ENCODE measurements around the gene UPP2.

UPP2 gene

GRCh38 chr2:158060835-158061435, 40.7 kb upstream of the UPP2 start:
- TF ChIP-seq TAF1 (IDR thresholded peaks at IDR 0.05; ENCODE audit: borderline replicate concordance, insufficient read depth, low read length): no peak

DNA sequence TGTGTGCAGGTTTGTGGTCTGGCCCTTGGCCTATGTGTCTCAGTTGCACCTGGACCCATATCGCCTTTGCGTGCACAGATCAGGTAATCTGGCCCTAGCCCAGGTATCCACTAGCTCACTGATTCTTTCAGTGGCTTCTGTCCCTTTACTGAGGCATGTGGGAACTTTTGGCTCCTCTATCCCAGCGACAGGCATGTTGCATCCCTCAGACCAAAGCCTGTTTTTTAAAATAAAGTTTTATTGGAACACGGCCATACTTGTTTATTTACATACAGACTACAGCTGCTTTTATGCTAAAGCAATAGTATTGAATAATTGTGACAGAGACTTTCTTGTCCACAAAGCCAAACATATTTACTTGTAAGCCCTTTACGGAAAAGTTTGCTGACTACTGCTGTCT, 39.9 kb upstream of the UPP2 start:
- no peak for TF ChIP-seq TAF1 (IDR thresholded peaks at IDR 0.05; ENCODE audit: borderline replicate concordance, insufficient read depth, low read length)
- TF ChIP-seq REST (IDR thresholded peaks at IDR 0.05; ENCODE audit: insufficient read depth in 1 of 2, low read depth in 2 of 2, low read length in 2 of 2): no peak

- no peak for TF ChIP-seq FOXP2 (optimal IDR thresholded peaks at IDR 0.05; ENCODE audit: borderline replicate concordance, extremely low read depth, extremely low read length, insufficient read depth)
- no peak for TF ChIP-seq REST (IDR thresholded peaks at IDR 0.05; ENCODE audit: insufficient read depth in 1 of 2, low read depth in 2 of 2, low read length in 2 of 2)
- no peak for TF ChIP-seq TAF1 (IDR thresholded peaks at IDR 0.05; ENCODE audit: borderline replicate concordance, insufficient read depth, low read length)
- no peak for TF ChIP-seq POLR2AphosphoS5 (IDR thresholded peaks at IDR 0.05; ENCODE audit: low read depth, low read length)
- TF ChIP-seq SIN3A (IDR thresholded peaks at IDR 0.05; ENCODE audit: borderline replicate concordance, insufficient read depth, low read length): no peak
These were observed 35.5 kb upstream of the UPP2 start for GRCh38 chr2:158066046-158066713.

DNA sequence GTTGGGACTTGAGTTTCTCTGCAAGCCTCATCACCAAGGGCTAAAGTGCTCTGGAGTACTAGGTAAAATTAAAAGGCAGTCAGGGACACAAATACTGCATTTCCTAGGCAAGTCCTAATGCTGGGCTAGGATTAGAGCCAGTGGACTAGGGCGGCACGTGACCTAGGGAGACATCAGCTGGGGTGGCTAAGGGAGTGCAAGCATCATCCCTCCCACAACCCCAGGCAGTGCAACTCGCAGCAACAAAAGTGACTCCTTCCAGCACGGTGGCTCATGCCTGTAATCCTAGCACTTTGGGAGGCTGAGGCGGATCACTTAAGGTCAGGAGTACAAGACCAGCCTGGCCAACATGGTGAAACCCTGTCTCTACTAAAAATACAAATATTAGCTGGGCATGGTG, 30.7 kb upstream of the UPP2 start:
- TF ChIP-seq REST (IDR thresholded peaks at IDR 0.05; ENCODE audit: insufficient read depth in 1 of 2, low read depth in 2 of 2, low read length in 2 of 2) (no peak), SIN3A (IDR thresholded peaks at IDR 0.05; ENCODE audit: borderline replicate concordance, insufficient read depth, low read length) (no peak), POLR2AphosphoS5 (IDR thresholded peaks at IDR 0.05; ENCODE audit: low read depth, low read length) (no peak), TAF1 (IDR thresholded peaks at IDR 0.05; ENCODE audit: borderline replicate concordance, insufficient read depth, low read length) (no peak), FOXP2 (optimal IDR thresholded peaks at IDR 0.05; ENCODE audit: borderline replicate concordance, extremely low read depth, extremely low read length, insufficient read depth) (no peak)

- TF ChIP-seq POLR2AphosphoS5 (IDR thresholded peaks at IDR 0.05; ENCODE audit: low read depth, low read length): no peak
- TF ChIP-seq REST (IDR thresholded peaks at IDR 0.05; ENCODE audit: insufficient read depth in 1 of 2, low read depth in 2 of 2, low read length in 2 of 2): no peak
- no peak for TF ChIP-seq FOXP2 (optimal IDR thresholded peaks at IDR 0.05; ENCODE audit: borderline replicate concordance, extremely low read depth, extremely low read length, insufficient read depth)
- TF ChIP-seq TAF1 (IDR thresholded peaks at IDR 0.05; ENCODE audit: borderline replicate concordance, insufficient read depth, low read length): no peak
- no peak for TF ChIP-seq SIN3A (IDR thresholded peaks at IDR 0.05; ENCODE audit: borderline replicate concordance, insufficient read depth, low read length)
These were observed 29.3 kb upstream of the UPP2 start for GRCh38 chr2:158072361-158072760.

All from PFSK-1 (cell line).